MM.1S (cell line): ENCODE measurements around the gene KYNU.

Experiments
- CTCF ChIP-seq: fragments of 300-600 bp; sonication (generic); IDR thresholded peaks from 2 replicates; pipeline ENCODE4 v1.5.1; 2016; ENCODE audit warnings: antibody characterized with exemption, low read length, mixed read lengths
- EZH2 ChIP-seq: fragments of 300-600 bp; sonication (generic); optimal IDR thresholded peaks from 2 replicates; pipeline ENCODE3; 2017; ENCODE audit warnings: low read depth, mild to moderate bottlenecking, antibody characterized with exemption, low read length, mixed read lengths
- EZH2phosphoT487 ChIP-seq: fragments of 300-600 bp; sonication (generic); IDR thresholded peaks from 2 replicates; pipeline ENCODE4 v1.6.1; 2018; ENCODE audit warnings: antibody characterized with exemption, low read length

- no peak for TF ChIP-seq EZH2
- TF ChIP-seq CTCF, result no peak
- TF ChIP-seq EZH2phosphoT487, result no peak
These were observed 8.1 kb downstream of the KYNU start for GRCh38 chr2:142885543-142885942.
